Breast epithelium (tissue), 4 donors: ENCODE measurements around the gene MAST3. TPM values are rescaled to one million over a fixed set of nuclear protein-coding genes. Genes with fewer than 3 reads are reported as not detected.
"Not testable (repeated sequence)": the region's sequence is repeated elsewhere in the genome, so short reads cannot be mapped to it uniquely, and the experiment has no call there.

Experiments used
- DNase-seq, 2 donors: peaks; one replicate each; pipeline ENCODE4 v3.0.0-alpha.2; 2019; ENCODE audit warnings: low spot score in 2 of 2
- H3K27ac ChIP-seq, 2 donors: fragments of 200-600 bp; sonication (generic) in 1 of 2; one replicate each; pipeline ENCODE4 v1.5.1; 2016 to 2019; ENCODE audit warnings: mild to moderate bottlenecking in 1 of 2
- H3K27me3 ChIP-seq, 2 donors: fragments of 200-600 bp; sonication (generic) in 1 of 2; one replicate each; pipeline versions ENCODE4 v1.5.1 to v1.6.0; 2017 to 2019; ENCODE audit warnings: control low read depth in 1 of 2, mild to moderate bottlenecking in 1 of 2
- H3K36me3 ChIP-seq: fragments of 200-600 bp; one replicate; pipeline ENCODE4 v1.5.1; 2019
- H3K4me1 ChIP-seq, 2 donors: fragments of 200-600 bp; sonication (generic); one replicate each; pipeline ENCODE4 v1.5.1; 2016 to 2019; ENCODE audit warnings: control low read depth in 1 of 2
- H3K4me3 ChIP-seq, 3 donors: fragments of 200-600 bp; sonication (generic); 1 replicate in 2 of 3; 2 replicates in 1 of 3; pipeline ENCODE4 v1.5.1; 2016 to 2019; ENCODE audit warnings: mild to moderate bottlenecking in 3 of 3, moderate library complexity in 2 of 3
- H3K9me3 ChIP-seq, 2 donors: fragments of 200-600 bp; sonication (generic) in 1 of 2; one replicate each; pipeline ENCODE4 v1.5.1; 2016 to 2019; ENCODE audit warnings: control low read depth in 1 of 2
- POLR2A ChIP-seq: fragments of 450-650 bp; IDR thresholded peaks from one replicate; pipeline ENCODE4 v1.6.1; 2016; ENCODE audit warnings: antibody characterized with exemption, mild to moderate bottlenecking, moderate library complexity
- POLR2AphosphoS5 ChIP-seq, 3 donors: sonication (generic); formaldehyde crosslinking; IDR thresholded peaks; one replicate each; pipeline ENCODE4 v1.6.1; 2017; ENCODE audit warnings: antibody characterized with exemption in 3 of 3
- intact Hi-C: fragments of 100-400 bp; cut with DNase I; formaldehyde crosslinking; loops from one replicate; pipeline ENCODE4 v1.15.1; 2023; ENCODE audit warnings: low total_unique reads
- total RNA-seq, 3 donors: library from RNA; depleted of rRNA; stranded (reverse); fragments of >200 nt; gene quantifications; one replicate each; pipeline ENCODE4 v1.1.0, GENCODE V29; 2016
- TF ChIP-seq, protein P1 (sequence below), 3 donors: fragments of 450-650 bp; IDR thresholded peaks; one replicate each; pipeline ENCODE4 v1.5.1; 2016 to 2017; ENCODE audit warnings: antibody characterized with exemption in 3 of 3, mild to moderate bottlenecking in 3 of 3, moderate library complexity in 3 of 3

The MAST3 gene
- total RNA-seq, 3 donors from 2014 or later: 5.6 to 8.5 (median 6.2) TPM

DNA sequence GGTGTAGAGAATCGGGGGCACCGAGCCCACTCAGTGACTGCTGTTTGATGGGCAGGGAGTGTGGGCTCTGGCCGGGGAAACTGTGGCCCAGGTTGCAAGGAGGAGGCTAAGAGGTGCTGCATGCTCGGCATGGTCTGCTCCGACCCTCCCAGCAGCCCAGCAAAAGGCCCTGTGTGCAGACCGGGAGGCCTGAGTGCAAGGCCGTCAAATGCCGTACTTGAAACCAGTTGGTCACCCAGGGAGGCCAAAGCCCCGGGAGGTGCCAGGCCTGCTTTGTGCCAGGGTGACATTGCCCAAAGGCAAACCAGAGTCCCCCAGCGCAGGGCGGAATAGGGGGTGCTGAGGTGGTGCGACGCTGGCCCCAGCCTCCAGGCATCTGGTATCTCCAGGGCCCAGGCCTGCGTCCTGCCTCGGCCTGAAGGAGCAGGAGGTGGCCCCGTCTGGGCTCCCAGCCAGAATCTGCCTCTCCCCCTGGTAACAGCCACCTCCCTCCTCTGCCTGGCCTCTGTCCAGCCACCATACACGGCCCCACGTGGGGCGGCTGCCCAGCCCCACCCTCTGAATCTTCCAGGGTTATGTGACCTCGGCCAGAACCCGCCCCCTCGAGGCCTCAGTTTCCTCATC lies 59.4 kb downstream of the MAST3 start:
- no peaks in the 10 kb centered on the region for H3K27me3 ChIP-seq
- H3K27ac ChIP-seq: peak overlapping the region; percentile 71 to 74
- DNase-seq: peak; percentile 74 to 87
- no peaks in the 10 kb centered on the region for H3K36me3 ChIP-seq
- H3K4me1 ChIP-seq: peaks cover 20 to 30% of the 10 kb centered on the region in 2 donors
- TF ChIP-seq POLR2A (no peak), POLR2AphosphoS5 (IDR thresholded peaks at IDR 0.05) (peak in 1 of 3 donors; percentile 9)
- H3K9me3 ChIP-seq: no peaks in the 10 kb centered on the region
- intact Hi-C loops: no loop called here
- no peak overlapping the region for H3K4me3 ChIP-seq

DNA sequence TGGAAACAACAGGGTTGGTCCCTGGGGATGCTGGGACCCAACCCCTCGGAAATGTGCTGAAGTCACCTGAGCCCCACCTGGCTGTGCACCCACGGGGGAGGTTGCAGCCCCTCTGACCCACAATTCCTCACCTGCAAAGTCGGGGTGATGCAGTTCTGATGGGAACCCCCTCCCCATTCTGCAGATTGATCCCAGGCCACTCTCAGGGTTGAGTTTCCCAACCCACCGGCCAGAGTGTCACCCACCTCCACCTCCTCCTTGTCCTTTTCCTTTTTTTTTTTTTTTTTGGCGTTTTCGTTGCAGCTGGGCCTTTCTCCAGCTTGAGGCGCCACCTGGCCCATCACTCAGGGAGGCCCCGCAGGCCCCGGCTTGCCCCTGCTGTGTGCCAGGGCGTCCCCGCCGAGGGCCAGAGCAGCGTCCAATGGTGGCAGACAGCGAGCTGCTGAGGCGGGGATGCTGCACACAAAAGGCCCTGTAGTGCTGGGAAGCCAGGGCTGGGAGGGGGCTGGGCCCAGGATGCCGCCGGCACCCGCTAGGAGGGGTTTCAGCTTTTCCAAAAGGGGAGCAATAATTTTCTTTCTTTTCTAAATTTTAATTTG lies 60.0 kb downstream of the MAST3 start:
- Histone ChIP-seq H3K27me3 (no peaks in the 10 kb centered on the region), H3K4me1 (peaks cover 20 to 30% of the 10 kb centered on the region in 2 donors), H3K4me3 (no peak overlapping the region), H3K36me3 (no peaks in the 10 kb centered on the region), H3K9me3 (no peaks in the 10 kb centered on the region), H3K27ac (peak overlapping the region; percentile 71 to 74)
- intact Hi-C loops: no loop called here
- TF ChIP-seq POLR2A (no peak), POLR2AphosphoS5 (IDR thresholded peaks at IDR 0.05) (no peak)
- TF ChIP-seq, protein P1, sequence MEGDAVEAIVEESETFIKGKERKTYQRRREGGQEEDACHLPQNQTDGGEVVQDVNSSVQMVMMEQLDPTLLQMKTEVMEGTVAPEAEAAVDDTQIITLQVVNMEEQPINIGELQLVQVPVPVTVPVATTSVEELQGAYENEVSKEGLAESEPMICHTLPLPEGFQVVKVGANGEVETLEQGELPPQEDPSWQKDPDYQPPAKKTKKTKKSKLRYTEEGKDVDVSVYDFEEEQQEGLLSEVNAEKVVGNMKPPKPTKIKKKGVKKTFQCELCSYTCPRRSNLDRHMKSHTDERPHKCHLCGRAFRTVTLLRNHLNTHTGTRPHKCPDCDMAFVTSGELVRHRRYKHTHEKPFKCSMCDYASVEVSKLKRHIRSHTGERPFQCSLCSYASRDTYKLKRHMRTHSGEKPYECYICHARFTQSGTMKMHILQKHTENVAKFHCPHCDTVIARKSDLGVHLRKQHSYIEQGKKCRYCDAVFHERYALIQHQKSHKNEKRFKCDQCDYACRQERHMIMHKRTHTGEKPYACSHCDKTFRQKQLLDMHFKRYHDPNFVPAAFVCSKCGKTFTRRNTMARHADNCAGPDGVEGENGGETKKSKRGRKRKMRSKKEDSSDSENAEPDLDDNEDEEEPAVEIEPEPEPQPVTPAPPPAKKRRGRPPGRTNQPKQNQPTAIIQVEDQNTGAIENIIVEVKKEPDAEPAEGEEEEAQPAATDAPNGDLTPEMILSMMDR (IDR thresholded peaks at IDR 0.05): no peak
- peak in 1 of 2 donors; percentile 58 for DNase-seq

DNA sequence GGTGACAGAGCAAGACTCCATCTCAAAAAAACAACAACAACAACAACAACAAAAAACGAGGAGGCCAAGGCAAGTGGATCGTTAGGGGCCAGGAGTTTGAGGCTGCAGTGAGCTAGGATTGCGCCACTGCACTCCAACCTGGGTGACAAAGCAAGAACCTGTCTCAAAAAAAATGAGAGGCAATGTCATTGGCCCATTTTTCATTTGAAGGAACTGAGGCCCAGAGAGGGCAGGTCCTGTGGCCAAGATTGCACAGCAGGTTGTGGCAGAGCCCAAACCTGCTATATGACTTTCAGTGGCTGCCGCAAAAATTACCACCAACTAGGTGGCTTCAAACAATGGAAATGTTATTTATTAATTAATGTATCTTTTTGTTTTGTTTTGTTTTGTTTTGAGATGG lies 60.9 kb downstream of the MAST3 start:
- no peak for DNase-seq

DNA sequence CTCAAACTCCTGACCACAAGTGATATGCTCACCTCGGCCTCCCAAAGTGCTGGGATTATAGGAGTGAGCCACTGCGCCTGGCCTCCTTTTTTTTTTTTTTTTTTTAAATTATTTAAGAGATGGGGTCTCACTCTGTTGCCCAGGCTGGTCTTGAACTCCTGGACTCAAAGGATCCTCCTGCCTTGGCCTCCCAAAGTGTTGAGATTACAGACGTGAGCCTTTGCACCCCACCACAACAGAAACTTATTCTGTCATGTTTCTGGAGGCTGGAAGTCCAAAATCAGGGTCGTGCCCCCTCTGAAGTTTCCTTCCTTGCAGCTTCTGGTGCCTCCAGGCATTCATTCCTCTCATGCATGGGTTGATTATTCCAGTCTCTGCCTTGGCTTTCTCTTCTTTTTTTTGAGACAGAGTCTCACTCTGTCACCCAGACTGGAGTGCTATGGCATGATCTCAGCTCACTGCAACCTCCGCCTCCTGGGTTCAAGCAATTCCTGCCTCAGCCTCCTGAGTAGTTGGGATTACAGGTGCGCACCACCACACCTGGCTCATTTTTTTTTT lies 61.6 kb downstream of the MAST3 start:
- H3K36me3 ChIP-seq, H3K9me3 ChIP-seq, H3K4me3 ChIP-seq, H3K27ac ChIP-seq, intact Hi-C loops, H3K27me3 ChIP-seq, DNase-seq: not testable (repeated sequence)
- H3K4me1 ChIP-seq: peaks cover 14 to 27% of the 10 kb centered on the region in 2 donors

More for the DNA sequence above, 60.9 kb downstream of the MAST3 start:
- Histone ChIP-seq H3K27ac (no peak overlapping the region), H3K4me3 (no peak overlapping the region), H3K4me1 (peaks cover 20 to 30% of the 10 kb centered on the region in 2 donors), H3K27me3 (no peaks in the 10 kb centered on the region), H3K36me3 (no peaks in the 10 kb centered on the region), H3K9me3 (no peaks in the 10 kb centered on the region)
- TF ChIP-seq, protein P1 (IDR thresholded peaks at IDR 0.05): no peak
- TF ChIP-seq POLR2A (no peak), POLR2AphosphoS5 (IDR thresholded peaks at IDR 0.05) (no peak)
- intact Hi-C loops: no loop called here

DNA sequence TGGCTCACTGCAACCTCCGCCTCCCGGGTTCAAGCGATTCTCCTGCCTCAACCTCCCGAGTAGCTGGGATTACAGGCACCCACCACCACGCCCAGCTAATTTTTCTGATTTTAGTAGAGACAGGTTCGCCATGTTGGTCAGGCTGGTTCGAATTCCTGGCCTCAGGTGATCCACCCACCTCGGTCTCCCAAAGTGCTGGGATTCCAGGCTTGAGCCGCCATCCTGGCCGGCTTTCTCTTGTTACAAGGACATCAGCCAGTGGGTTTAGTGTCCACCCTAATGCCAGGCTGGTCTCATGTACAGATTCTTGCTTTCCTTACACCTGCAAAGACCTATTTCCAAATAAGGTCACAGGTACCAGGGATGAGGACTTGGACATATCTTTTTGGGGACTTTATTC lies 62.2 kb downstream of the MAST3 start:
- no peaks in the 10 kb centered on the region for H3K36me3 ChIP-seq
- H3K27ac ChIP-seq: peak overlapping the region in 1 of 2 donors; percentile 85
- H3K4me3 ChIP-seq: no peak overlapping the region
- intact Hi-C loops: loop anchor here (10.0 kb wide), 1 partner anchor 45 kb away; no protein-coding TSS in a partner anchor
- no peaks in the 10 kb centered on the region for H3K9me3 ChIP-seq
- TF ChIP-seq, protein P1 (IDR thresholded peaks at IDR 0.05): no peak
- TF ChIP-seq POLR2AphosphoS5 (IDR thresholded peaks at IDR 0.05) (no peak), POLR2A (no peak)
- H3K4me1 ChIP-seq: peaks cover 14 to 23% of the 10 kb centered on the region in 2 donors
- H3K27me3 ChIP-seq: no peaks in the 10 kb centered on the region
- no peak for DNase-seq

DNA sequence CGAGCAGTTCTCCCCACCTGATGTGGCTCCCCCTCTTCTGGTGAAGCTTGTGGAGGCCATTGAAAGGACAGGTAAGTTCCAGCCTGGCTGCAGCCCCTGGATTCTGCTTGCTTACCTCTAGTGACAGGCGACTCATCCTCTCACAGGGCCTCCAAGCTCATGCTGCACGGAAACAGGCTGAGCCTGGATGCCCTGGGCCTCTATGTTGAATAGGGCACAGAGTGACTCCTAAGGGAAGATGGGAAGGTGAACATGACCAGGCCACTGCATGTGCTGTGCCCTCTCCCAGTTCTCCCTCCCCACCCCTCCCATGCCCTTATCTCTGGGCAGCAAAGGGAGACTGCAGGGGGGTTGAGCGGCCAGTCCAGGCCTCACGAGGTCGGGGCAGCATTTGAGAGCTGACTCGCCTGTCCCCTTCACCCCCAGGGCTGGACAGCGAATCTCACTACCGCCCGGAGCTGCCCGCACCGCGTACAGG lies 63.0 kb downstream of the MAST3 start:
- H3K27ac ChIP-seq: peak overlapping the region; percentile 81 to 85
- peak overlapping the region; percentile 40 to 66 (median 52) for H3K4me3 ChIP-seq
- no peaks in the 10 kb centered on the region for H3K36me3 ChIP-seq
- intact Hi-C loops: loop anchor here (10.0 kb wide), 1 partner anchor 46 kb away; no protein-coding TSS in a partner anchor
- H3K27me3 ChIP-seq: no peaks in the 10 kb centered on the region
- no peak for DNase-seq
- H3K9me3 ChIP-seq: no peaks in the 10 kb centered on the region
- peaks cover 10 to 21% of the 10 kb centered on the region in 2 donors for H3K4me1 ChIP-seq
- TF ChIP-seq POLR2AphosphoS5 (IDR thresholded peaks at IDR 0.05) (no peak), POLR2A (no peak)
- TF ChIP-seq, protein P1 (IDR thresholded peaks at IDR 0.05): no peak
